ENCODE results near the gene PRPF19. TPM values are rescaled to one million over a fixed set of nuclear protein-coding genes. Genes with fewer than 3 reads are reported as not detected.
"Not testable (repeated sequence)": the region's sequence is repeated elsewhere in the genome, so short reads cannot be mapped to it uniquely, and the experiment has no call there.

The PRPF19 gene
- total RNA-seq, 2 donors from 2014 or later: 40.3 to 42.3 TPM

- no peak for DNase-seq
- no peak for ATAC-seq
- intact Hi-C loops (cut with DNase I): no loop called here
Observed at GRCh38 chr11:60912851-60913528, 6.6 kb upstream of the PRPF19 start.

- intact Hi-C loops (cut with DNase I): no loop called here
- no peak for ATAC-seq
Observed at GRCh38 chr11:60912223-60912850, 6.0 kb upstream of the PRPF19 start.

GRCh38 chr11:60910711-60911380 is 4.5 kb upstream of the PRPF19 start:
- DNase-seq: no peak
- intact Hi-C loops (cut with DNase I): no loop called here
- ATAC-seq: no peak

More at GRCh38 chr11:60912223-60912850, 6.0 kb upstream of the PRPF19 start:
- DNase-seq: no peak

GRCh38 chr11:60910281-60910687 is 3.9 kb upstream of the PRPF19 start:
- DNase-seq (no peak), ATAC-seq (no peak)
- intact Hi-C loops (cut with DNase I): no loop called here

- not testable (repeated sequence) for DNase-seq, ATAC-seq
- intact Hi-C loops (cut with DNase I): loop anchor here in 1 of 2 donors (10.0 kb wide), 1 partner anchor 245 kb away; no protein-coding TSS in a partner anchor
Observed at GRCh38 chr11:60909680-60910280, 3.4 kb upstream of the PRPF19 start.

GRCh38 chr11:60908803-60909202 is 2.4 kb upstream of the PRPF19 start:
- ATAC-seq (no peak), DNase-seq (no peak)

GRCh38 chr11:60905551-60906113 is 753 bp downstream of the PRPF19 start:
- intact Hi-C loops (cut with DNase I): loop anchor here in 1 of 2 donors (10.0 kb wide), 1 partner anchor 249 kb away; no protein-coding TSS in a partner anchor
- ATAC-seq (peak; percentile 8 to 46), DNase-seq (no peak)

More at GRCh38 chr11:60908803-60909202, 2.4 kb upstream of the PRPF19 start:
- intact Hi-C loops (cut with DNase I): loop anchor here in 1 of 2 donors (10.0 kb wide), 1 partner anchor 246 kb away; no protein-coding TSS in a partner anchor

GRCh38 chr11:60905047-60905446 is 1.3 kb downstream of the PRPF19 start:
- intact Hi-C loops (cut with DNase I): loop anchor here in 1 of 2 donors (10.0 kb wide), 1 partner anchor 250 kb away; no protein-coding TSS in a partner anchor
- ATAC-seq (no peak), DNase-seq (no peak)

GRCh38 chr11:60902625-60903024 is 3.8 kb downstream of the PRPF19 start:
- intact Hi-C loops (cut with DNase I): loop anchor here in 1 of 2 donors (10.0 kb wide), 1 partner anchor 252 kb away; no protein-coding TSS in a partner anchor
- DNase-seq (no peak), ATAC-seq (no peak)

- no peak for DNase-seq
- ATAC-seq: no peak
- intact Hi-C loops (cut with DNase I): loop anchor here in 1 of 2 donors (10.0 kb wide), 1 partner anchor 254 kb away; no protein-coding TSS in a partner anchor
Observed at GRCh38 chr11:60900673-60901404, 5.5 kb downstream of the PRPF19 start.

GRCh38 chr11:60899977-60900376 is 6.4 kb downstream of the PRPF19 start:
- ATAC-seq (no peak), DNase-seq (no peak)
- intact Hi-C loops (cut with DNase I): loop anchor here (2.0 to 10.0 kb wide), 4 partner anchors 68 to 255 kb away; no protein-coding TSS in a partner anchor

- ATAC-seq: peak; percentile 73
- intact Hi-C loops (cut with DNase I): loop anchor here (2.0 to 5.0 kb wide), 3 partner anchors 67 to 122 kb away; no protein-coding TSS in a partner anchor
- DNase-seq: no peak
Observed at GRCh38 chr11:60899046-60899936, 7.1 kb downstream of the PRPF19 start.

- no peak for ATAC-seq
- intact Hi-C loops (cut with DNase I): loop anchor here (5.0 kb wide), 2 partner anchors 65 to 120 kb away; no protein-coding TSS in a partner anchor
- DNase-seq: no peak
Observed at GRCh38 chr11:60897496-60897895, 8.9 kb downstream of the PRPF19 start.

- DNase-seq (no peak), ATAC-seq (no peak)
- intact Hi-C loops (cut with DNase I): loop anchor here (5.0 kb wide), 2 partner anchors 63 to 118 kb away; no protein-coding TSS in a partner anchor
Observed at GRCh38 chr11:60895687-60896086, 10.7 kb downstream of the PRPF19 start.

GRCh38 chr11:60891103-60891741 is 15.2 kb downstream of the PRPF19 start:
- DNase-seq (peak; percentile 60), ATAC-seq (peak in 1 of 2 donors; percentile 39)
- intact Hi-C loops (cut with DNase I): no loop called here

- ATAC-seq (peak in 1 of 2 donors; percentile 60), DNase-seq (no peak)
- intact Hi-C loops (cut with DNase I): no loop called here
Observed at GRCh38 chr11:60890696-60891095, 15.7 kb downstream of the PRPF19 start.
